ENCODE data around the gene ARID4B.
A peak's percentile ranks its signal among the peaks of the same experiment; 100 is the strongest.

The ARID4B gene

DNA sequence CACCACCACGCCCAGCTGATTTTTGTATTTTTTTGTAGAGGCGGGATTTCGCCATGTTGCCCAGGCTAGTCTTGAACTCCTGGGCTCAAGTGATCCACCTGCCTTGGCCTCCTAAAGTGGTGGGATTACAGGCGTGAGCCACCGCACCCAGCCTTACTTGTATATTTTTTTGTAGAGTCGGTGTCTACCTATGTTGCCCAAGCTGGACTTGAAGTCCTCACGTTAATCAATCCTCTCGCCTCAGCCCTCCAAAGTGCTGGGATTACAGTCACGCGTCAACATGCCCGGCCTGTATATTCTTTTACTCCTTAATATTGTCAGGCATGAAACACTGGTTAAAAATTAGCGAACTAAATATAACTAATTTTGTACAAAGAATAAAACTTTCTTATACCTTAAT, 193.8 kb downstream of the ARID4B start (continued):
- TF ChIP-seq ZNF18 (tag by site-specific recombination; IDR thresholded peaks at IDR 0.05): no peak
- TF ChIP-seq ZNF248 (tag by site-specific recombination; IDR thresholded peaks at IDR 0.05): no peak
- TF ChIP-seq, protein P1, sequence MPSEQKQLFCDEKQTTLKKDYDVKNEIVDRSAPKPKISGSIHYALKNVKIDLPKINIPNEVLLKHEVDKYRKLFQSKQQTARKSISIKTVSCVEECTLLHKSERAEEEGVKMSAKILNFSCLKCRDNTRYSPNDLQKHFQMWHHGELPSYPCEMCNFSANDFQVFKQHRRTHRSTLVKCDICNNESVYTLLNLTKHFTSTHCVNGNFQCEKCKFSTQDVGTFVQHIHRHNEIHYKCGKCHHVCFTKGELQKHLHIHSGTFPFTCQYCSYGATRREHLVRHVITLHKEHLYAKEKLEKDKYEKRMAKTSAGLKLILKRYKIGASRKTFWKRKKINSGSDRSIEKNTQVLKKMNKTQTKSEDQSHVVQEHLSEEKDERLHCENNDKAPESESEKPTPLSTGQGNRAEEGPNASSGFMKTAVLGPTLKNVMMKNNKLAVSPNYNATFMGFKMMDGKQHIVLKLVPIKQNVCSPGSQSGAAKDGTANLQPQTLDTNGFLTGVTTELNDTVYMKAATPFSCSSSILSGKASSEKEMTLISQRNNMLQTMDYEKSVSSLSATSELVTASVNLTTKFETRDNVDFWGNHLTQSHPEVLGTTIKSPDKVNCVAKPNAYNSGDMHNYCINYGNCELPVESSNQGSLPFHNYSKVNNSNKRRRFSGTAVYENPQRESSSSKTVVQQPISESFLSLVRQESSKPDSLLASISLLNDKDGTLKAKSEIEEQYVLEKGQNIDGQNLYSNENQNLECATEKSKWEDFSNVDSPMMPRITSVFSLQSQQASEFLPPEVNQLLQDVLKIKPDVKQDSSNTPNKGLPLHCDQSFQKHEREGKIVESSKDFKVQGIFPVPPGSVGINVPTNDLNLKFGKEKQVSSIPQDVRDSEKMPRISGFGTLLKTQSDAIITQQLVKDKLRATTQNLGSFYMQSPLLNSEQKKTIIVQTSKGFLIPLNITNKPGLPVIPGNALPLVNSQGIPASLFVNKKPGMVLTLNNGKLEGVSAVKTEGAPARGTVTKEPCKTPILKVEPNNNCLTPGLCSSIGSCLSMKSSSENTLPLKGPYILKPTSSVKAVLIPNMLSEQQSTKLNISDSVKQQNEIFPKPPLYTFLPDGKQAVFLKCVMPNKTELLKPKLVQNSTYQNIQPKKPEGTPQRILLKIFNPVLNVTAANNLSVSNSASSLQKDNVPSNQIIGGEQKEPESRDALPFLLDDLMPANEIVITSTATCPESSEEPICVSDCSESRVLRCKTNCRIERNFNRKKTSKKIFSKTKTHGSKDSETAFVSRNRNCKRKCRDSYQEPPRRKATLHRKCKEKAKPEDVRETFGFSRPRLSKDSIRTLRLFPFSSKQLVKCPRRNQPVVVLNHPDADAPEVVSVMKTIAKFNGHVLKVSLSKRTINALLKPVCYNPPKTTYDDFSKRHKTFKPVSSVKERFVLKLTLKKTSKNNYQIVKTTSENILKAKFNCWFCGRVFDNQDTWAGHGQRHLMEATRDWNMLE (tag by site-specific recombination; conservative IDR thresholded peaks at IDR 0.05; ENCODE audit: low read depth): no peak
- TF ChIP-seq, protein P2, sequence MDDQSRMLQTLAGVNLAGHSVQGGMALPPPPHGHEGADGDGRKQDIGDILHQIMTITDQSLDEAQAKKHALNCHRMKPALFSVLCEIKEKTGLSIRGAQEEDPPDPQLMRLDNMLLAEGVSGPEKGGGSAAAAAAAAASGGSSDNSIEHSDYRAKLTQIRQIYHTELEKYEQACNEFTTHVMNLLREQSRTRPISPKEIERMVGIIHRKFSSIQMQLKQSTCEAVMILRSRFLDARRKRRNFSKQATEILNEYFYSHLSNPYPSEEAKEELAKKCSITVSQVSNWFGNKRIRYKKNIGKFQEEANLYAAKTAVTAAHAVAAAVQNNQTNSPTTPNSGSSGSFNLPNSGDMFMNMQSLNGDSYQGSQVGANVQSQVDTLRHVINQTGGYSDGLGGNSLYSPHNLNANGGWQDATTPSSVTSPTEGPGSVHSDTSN (CRISPR knock-in tag; IDR thresholded peaks at IDR 0.05): no peak
- no peak for TF ChIP-seq ZNF10 (tag by site-specific recombination; IDR thresholded peaks at IDR 0.05)
- TF ChIP-seq OSR2 (tag by site-specific recombination; IDR thresholded peaks at IDR 0.05): no peak

GRCh38 chr1:235133086-235133485, 194.9 kb downstream of the ARID4B start:
- POLR2A ChIA-PET: interaction anchor here (1.4 kb wide), 1 partner anchor 23 kb away, joined by 5 read pairs; no protein-coding TSS in a partner anchor
- no peaks in the 10 kb centered on the region for H3K9me3 ChIP-seq (ENCODE audit: control insufficient read depth, insufficient read depth, low read depth, low read length)
- no peak overlapping the region for H3K4me3 ChIP-seq (ENCODE audit: low read depth, low read length)
- TF ChIP-seq RBAK (tag by site-specific recombination; IDR thresholded peaks at IDR 0.05) (no peak), ZNF211 (tag by site-specific recombination; IDR thresholded peaks at IDR 0.05; ENCODE audit: low read depth) (no peak), ZNF426 (tag by site-specific recombination; IDR thresholded peaks at IDR 0.05) (no peak), ZFP3 (tag by site-specific recombination; IDR thresholded peaks at IDR 0.05; ENCODE audit: low read depth) (no peak), ZNF777 (tag by site-specific recombination; IDR thresholded peaks at IDR 0.05; ENCODE audit: borderline replicate concordance) (no peak), SCRT2 (tag by site-specific recombination; IDR thresholded peaks at IDR 0.05) (peak; percentile 51; the same call in 1 of the 2 replicates), ZNF354C (tag by site-specific recombination; IDR thresholded peaks at IDR 0.05; ENCODE audit: borderline replicate concordance, low read depth) (no peak), SCRT1 (tag by site-specific recombination; IDR thresholded peaks at IDR 0.05; ENCODE audit: borderline replicate concordance) (peak; percentile 68; the same call in 1 of the 2 replicates), ZNF76 (tag by site-specific recombination; IDR thresholded peaks at IDR 0.05; ENCODE audit: borderline replicate concordance, low read depth) (no peak), GFI1B (tag by site-specific recombination; IDR thresholded peaks at IDR 0.05) (no peak), ZNF747 (tag by site-specific recombination; IDR thresholded peaks at IDR 0.05) (no peak), ZNF311 (tag by site-specific recombination; IDR thresholded peaks at IDR 0.05; ENCODE audit: borderline replicate concordance) (no peak), ZNF394 (tag by site-specific recombination; IDR thresholded peaks at IDR 0.05; ENCODE audit: borderline replicate concordance) (no peak), ZNF571 (tag by site-specific recombination; IDR thresholded peaks at IDR 0.05) (no peak), TRIM28 (IDR thresholded peaks at IDR 0.05; ENCODE audit: borderline replicate concordance, low read length) (no peak), ZNF843 (tag by site-specific recombination; IDR thresholded peaks at IDR 0.05) (no peak)
- TF ChIP-seq, protein P3, sequence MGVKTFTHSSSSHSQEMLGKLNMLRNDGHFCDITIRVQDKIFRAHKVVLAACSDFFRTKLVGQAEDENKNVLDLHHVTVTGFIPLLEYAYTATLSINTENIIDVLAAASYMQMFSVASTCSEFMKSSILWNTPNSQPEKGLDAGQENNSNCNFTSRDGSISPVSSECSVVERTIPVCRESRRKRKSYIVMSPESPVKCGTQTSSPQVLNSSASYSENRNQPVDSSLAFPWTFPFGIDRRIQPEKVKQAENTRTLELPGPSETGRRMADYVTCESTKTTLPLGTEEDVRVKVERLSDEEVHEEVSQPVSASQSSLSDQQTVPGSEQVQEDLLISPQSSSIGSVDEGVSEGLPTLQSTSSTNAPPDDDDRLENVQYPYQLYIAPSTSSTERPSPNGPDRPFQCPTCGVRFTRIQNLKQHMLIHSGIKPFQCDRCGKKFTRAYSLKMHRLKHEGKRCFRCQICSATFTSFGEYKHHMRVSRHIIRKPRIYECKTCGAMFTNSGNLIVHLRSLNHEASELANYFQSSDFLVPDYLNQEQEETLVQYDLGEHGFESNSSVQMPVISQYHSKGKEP (tag by site-specific recombination; IDR thresholded peaks at IDR 0.05): no peak
- TF ChIP-seq, protein P4, sequence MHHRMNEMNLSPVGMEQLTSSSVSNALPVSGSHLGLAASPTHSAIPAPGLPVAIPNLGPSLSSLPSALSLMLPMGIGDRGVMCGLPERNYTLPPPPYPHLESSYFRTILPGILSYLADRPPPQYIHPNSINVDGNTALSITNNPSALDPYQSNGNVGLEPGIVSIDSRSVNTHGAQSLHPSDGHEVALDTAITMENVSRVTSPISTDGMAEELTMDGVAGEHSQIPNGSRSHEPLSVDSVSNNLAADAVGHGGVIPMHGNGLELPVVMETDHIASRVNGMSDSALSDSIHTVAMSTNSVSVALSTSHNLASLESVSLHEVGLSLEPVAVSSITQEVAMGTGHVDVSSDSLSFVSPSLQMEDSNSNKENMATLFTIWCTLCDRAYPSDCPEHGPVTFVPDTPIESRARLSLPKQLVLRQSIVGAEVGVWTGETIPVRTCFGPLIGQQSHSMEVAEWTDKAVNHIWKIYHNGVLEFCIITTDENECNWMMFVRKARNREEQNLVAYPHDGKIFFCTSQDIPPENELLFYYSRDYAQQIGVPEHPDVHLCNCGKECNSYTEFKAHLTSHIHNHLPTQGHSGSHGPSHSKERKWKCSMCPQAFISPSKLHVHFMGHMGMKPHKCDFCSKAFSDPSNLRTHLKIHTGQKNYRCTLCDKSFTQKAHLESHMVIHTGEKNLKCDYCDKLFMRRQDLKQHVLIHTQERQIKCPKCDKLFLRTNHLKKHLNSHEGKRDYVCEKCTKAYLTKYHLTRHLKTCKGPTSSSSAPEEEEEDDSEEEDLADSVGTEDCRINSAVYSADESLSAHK (tag by site-specific recombination; IDR thresholded peaks at IDR 0.05): no peak
- H3K27ac ChIP-seq (ENCODE audit: extremely low read depth, low read depth, low read length): no peak overlapping the region
- CTCF ChIA-PET: interaction anchor here (0.6 to 1.0 kb wide), 5 partner anchors 28 to 1019 kb away, joined by 3 to 5 read pairs (median 4); no protein-coding TSS in a partner anchor
- no peaks in the 10 kb centered on the region for H3K4me1 ChIP-seq (ENCODE audit: control insufficient read depth, insufficient read depth, low read length)
- peaks cover 60 to 63% of the 10 kb centered on the region in 2 experiments for H3K36me3 ChIP-seq (ENCODE audit: control insufficient read depth in 2 of 2, insufficient read depth in 1 of 2, low read length in 2 of 2)
